CD4-positive, alpha-beta T cell treated with Interleukin-10 for 1 hour (primary cell): Measurements from ENCODE around the gene TJP1.
A peak's percentile ranks its signal among the peaks of the same experiment; 100 is the strongest.
"Not testable (repeated sequence)": the region's sequence is repeated elsewhere in the genome, so short reads cannot be mapped to it uniquely, and the experiment has no call there.

Experiments
- DNase-seq: peaks from one replicate; pipeline ENCODE4 v3.0.0-alpha.2; 2020

TJP1 gene

DNA sequence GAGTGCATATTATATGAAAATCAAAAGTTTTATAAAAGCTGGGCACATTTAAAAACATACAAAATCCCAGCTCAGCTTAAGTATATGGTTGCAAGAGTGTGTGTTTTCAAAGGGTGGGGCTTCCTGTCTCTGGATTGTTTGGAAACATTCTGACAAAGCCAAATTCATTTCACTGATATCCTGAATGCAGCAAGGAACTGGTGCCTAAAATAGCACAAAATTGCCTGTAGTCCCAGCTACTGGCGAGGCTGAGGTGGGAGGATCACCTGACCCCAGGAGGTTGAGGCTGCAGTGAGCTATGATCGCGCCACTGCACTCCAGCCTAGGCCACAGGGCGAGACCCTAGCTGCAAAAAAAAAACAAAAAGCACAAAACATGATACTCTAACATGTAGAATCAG is 13.0 kb upstream of the TJP1 start:
- no peak for DNase-seq

DNA sequence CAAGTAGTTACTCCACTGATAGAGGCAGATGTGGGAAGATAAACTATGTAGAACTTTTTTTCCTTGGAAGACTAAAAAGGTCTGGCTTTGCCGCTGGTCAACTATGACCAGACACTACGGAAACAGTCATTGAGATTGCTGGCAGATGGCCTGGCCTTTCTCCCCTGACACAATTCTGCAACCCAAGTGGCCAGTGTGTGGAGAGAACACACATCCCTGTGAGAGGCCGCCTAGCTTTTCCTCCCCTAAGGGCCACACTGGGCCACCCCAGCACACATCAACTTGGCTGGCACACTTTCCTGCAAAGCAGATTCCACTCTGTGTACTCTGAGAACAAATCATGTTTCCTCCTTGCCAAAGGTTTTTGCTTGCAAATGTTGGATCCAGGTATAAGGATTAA is 10.4 kb upstream of the TJP1 start:
- no peak for DNase-seq

DNA sequence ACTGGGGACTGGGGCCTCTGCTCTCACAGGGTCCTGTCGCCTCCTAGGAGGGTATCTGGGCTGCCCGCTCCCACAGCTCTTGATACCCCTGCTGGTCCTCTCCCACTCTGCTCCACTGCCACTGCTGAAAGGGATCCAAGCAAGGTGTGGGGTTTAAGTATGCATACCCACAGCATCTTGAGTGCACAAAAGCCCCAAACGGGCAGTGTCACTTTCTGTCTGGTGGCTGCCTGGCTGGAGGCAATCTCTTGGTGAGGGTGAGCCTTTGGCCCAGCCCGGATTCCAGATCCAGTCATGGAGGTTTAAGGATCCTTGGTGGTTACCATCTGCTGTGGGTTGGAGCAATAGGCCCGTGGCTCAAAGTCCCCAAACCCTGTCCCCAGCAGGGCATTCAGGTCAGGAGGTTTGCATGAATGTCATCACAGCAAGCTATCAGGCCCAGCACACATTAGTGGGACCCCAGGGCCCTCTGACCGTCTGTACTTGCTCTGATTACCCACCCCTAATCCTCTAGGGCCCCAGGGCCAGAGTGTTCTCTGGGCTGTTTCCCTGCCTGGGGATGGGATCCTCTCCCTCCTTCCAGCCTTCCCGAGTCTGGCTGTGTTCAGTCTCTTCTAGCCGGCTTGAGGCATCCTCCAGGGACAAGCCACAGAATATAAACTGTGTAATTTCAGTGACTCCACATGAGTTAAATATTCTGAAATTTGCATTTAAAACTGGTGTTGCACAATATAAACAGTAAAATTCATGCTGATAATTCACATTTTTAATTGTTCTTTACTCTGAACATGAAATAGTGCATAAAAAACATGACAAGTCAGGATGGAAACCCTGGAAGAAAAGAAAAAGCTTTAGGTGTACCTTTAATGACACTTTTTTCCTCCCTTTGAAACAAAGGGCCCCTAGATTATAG is 4.9 kb upstream of the TJP1 start:
- DNase-seq, result no peak

DNA sequence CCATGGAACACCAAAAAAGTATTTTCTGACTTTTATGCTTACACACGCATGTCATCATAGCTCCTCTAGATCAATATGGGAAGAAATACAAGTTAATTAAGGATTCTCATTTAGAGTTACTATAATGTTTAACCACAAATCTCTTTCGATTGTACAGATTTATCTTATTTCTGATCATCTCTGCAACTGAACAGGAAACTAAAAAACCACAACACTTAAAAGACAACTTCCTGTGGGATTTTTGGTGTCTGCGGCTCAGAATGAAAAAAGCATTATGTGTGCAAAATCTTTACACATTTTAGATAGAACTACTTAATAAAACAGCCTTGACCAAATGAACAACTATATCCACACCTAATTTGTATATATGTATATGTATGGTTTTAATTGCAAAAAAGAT is 3.0 kb upstream of the TJP1 start:
- DNase-seq, result peak; percentile 52

DNA sequence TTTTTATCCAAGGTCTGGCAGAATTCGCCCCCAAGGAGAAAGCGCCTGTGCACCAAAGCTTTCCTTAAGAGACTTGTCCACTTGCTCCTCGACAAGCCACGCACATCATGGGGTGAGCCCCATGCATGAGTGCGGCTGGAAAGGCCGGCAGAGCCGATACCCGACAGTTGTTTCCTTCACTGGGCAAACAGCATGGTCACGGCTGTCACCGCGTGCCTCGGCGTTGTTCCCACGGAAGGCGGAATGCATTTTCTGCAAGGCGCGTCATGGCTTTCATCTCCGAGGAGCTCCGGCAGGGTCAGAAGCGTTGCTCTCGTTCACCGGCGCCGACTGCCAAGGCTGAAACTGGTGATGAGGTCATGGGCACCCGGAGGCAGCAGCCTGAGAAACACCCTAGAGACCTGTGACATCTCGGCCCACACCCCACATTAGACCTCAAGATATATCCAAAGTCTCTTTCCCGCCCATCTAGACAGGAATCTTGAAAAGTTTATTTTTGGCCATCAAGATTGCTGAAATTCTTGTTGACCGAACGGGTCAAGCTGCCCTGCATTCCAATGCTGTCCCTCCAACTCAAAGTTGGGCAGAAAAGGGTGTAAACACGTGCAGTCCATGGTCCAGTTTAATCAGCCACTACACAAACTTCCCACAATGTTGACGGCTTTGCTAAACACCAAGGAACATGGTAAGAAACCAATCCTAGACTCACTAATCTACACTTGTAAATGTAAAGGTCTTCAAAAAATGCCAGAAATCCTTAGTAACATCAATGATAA is 604 bp upstream of the TJP1 start:
- DNase-seq, result no peak

DNA sequence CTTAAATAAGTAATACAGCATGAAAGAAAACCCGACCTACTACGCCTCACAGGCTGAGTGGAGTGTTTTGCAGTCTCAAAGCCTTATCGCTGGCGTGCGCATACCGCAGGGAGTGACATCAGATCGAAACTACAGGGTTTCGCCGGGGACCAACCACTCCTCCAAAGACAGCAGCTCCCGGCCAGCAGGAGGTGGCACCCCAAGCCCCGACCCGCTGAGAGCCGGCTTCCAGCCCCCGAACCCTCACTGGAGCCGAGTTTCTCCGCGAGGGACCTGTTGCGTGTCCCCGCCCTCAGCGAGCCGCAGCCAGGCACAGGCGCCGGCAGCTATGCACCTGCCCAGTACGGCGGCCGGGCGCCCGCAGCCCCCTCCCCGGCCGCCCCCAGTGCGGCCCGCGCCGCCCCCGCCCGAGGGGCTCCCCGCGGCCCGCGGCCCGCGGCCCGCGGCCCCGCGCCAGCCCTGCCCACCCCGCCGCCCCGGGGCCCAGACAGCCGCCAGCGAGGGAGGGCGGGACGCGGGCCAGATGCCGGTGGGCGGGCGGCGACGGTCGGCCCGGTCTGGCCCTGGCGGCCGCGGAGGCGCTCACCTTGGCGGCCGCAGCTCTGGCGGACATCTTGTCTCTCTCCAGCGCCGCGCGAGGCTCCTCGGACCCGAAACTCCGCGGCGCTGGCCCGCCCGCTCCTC is 710 bp downstream of the TJP1 start:
- DNase-seq, result no peak

DNA sequence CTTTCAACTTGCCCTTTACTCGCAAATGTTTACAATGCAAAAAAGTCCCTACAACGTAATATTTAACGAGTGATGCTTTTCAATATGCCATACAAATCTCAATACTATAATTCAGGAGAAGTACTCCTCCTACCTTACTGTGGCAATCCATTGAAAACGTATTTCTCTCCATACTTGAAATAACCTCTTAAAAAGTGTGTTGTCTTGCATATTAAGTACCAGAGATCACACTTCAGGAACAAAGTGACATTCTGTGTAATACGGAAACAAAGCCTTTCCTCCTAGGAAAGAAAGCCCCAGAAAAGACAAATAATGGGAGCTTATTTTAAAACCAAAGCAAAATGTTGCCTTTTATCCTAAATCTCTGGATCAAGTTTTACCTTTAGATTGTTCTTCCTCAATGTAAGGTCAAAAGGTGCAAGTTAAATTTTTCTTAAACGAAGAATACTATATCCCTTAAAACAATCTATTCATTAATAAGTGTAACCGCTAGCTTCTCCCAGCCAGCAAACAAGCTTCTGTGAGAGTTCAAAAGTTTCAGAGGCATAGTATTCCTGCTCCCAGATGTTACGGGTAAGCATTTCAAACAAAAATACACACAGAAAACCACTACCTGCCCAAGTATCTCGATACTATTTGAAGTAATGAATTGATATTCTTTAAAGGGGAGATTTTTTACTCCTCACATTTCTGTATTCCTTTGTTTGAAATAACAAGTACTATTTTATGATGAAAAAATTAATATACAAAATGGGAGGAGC is 1.7 kb downstream of the TJP1 start:
- DNase-seq, result no peak

DNA sequence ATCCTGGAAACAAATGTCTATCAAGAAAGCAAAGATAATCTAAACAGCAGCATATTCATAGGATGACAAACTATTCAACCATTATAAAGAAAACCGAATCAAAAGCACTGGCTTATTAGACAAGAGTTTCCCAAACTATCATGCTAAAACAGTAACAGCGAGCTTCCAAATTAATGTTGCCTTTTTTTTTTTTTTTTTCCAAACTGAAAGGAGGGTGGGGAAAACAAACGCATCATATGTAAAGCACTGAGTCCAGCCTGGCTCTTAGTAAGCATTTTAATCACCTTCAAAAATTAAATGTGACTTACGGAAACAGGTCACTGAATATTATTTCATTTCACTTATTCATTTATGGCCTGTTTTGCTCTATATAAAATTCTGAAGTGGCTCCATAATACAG is 2.3 kb downstream of the TJP1 start:
- DNase-seq, result no peak

DNA sequence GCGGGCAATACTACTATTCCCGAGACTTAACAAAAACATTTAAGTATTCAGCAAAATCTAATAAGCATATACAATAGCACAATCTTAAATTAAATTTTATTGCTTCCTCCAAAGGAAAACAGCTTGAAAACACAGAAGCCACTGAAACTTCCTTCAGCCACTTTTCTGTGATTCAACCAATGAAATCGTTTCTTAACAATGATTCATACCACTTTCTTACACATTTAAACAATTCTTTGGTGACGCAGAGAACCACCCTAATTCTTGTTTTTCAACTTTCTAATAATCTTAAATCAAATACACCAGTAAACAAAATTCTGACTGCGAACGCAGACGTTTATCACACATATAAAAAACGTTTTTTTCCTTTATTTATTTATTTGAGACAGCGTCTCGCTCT is 4.1 kb downstream of the TJP1 start:
- no peak for DNase-seq

DNA sequence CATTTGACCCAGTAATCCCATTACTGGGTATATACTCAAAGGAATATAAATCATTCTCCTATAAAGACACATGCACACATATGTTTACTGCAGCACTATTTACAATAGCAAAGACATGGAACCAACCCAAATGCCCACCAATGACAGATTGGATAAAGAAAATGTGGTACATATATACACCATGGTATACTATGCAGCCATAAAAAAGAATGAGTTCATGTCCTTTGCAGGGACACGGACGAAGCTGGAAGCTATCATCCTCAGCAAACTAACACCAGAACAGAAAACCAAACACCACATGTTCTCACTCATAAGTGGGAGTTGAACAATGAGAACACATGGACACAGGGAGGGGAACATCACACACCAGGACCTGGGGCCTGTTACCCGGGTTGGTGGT is 4.8 kb downstream of the TJP1 start:
- not testable (repeated sequence) for DNase-seq

DNA sequence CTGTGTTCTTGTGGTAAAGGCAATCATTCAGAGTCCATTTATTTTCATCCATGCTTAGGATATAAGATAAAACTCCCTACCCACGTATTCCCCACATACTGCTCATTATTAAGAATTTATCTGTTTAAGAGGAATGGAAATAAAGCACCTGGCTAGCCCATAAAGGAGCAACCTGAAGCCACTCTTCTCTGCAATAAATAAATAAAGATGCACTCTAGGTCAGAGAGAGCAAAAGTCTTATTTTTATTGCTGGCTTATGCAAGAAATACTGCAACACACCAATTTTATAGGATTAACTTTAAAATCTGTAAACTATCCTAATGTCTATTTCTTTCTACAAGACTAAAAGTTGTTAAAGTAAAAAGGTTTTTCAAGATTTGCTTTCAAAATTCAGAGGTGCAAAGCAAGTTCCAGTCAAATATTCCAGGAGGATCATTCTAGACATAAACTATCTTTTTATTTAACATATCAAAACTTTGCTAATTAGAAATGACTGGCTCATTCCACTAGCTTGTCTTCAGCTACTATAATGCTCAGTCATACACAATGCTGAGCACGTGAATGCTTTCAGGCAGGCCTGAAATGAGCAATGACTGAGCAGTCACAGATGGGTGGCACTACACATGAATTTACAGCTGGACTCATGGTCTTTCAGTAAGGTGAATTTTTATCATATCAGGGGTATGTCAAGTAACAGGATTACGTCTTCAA is 7.1 kb downstream of the TJP1 start:
- DNase-seq, result no peak

DNA sequence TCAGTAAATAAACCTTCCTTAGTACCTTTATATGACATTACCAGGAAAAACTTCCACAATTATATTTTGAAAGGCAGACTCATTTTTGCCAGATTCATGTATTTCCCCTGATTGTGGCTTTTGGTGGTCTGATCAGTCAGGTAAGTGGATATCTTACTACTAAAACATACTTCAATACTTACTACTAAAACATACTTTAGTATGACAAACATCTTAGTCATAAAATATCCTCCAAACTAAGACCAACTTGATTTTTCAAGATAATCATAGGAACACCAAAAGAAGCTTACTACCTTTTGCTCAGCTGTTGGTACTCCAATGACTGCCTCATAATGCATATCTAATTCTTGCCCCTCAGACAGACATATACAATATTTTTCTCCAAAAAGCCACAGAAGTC is 9.3 kb downstream of the TJP1 start:
- DNase-seq, result no peak

DNA sequence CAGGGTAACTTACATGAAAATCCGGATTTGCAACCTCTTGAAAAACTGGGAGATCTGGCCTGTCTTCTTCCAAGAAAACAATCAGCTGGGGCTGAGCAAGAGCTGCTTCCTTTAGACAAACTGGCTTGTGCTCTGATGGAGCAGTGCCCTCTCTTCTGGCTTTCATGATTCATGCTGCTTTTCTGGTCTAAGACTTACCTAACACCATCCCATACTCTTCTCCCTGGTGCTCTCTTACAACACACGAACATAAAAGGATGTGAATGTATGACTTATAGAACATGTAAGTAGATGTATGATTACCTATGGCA is 9.9 kb downstream of the TJP1 start:
- no peak for DNase-seq

DNA sequence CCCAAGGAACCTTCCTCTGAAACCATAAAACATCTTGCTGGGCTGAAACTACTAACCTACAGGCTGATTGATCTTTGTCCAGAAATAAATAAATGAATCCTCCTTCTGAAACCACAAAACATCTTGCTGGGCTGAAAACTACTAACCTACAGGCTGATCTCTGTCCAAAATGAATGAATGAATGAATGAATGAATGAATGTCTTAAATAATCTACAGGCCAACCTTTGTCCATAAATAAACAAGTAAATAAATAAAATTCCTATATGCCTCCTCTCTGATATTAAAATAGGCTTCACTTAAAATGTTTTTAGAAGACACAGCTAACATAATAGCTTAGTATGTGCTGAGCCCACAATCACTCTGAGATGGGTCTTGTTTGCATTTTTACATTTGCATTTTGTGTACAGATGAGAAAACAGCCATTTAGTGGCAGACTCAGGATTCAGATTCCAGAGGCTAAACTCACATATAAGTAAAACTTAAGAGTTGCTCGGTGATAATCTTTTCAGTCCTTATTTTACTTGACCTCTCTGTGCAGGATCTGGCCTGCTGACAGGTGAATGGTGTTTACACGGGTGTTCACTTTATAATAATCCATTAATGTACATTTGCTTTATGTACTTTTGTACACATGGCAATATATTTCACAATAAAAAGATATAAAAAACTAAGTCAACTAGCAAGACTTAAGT is 10.4 kb downstream of the TJP1 start:
- DNase-seq, result no peak

DNA sequence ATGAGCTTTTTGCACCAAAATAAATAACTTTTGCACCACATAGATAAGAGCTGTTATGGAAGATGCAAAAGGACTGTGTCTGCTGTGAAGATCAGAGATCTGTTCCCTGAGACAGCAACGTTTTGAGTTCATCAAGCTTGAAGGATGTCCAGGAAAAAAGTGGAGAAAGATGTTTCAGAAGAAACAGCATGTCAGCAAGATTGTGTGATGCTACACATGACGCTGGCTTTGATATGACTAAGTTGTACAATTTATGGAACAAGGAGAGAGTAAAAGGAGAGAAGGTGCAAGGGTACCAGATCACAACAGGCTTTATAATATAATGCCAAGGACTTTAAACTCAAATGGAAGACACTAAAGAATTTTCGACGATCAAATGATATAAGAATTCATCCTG is 16.6 kb downstream of the TJP1 start:
- no peak for DNase-seq

DNA sequence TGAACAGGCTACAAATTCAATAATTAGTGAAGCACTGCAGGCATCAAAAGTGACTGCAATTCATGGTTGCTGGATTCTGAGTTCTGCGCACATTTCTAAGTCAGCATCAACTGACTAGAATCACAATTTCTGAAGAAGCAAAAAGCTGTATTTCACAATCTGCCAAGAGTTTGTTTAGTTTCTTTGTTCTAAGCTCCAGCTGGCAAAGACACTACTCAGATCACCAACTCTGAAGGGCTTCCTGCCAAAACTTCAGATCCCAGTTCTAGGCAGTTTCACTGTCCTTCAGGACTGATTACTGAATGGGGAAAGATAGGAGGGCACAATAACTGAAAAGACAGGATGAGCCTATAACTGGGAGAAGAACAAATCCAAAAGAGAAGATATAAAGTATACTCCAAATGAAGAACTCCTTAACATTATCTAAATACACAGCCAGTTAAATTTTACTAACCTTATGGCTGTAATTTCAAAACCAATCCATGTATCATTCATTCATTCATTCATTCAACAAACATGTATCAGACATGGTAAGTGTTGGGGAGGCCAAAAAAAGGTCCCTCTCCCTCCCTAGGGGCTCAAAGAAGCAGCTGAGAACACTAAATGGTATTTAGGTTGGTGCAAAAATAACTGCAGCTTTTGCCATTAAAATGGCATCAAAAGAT is 17.1 kb downstream of the TJP1 start:
- DNase-seq, result no peak

DNA sequence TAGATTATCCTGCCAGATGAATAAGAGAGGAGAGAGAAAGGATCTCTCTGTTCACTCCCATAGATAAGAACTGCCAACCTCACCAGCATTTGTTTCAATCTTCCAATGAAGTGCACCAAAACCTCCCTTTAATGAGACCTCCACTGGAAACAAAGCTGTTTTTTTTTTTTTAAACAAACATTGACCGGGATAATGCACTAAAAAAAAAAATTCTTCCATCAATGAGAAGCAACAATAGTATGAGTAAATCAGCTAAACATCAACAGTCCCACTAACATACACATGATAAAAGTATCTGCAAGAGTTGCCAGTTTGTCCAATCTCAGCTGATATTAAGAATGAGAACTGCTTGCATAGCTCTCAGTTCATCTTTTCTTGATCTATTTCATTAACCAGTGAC is 19.9 kb downstream of the TJP1 start:
- DNase-seq, result no peak

DNA sequence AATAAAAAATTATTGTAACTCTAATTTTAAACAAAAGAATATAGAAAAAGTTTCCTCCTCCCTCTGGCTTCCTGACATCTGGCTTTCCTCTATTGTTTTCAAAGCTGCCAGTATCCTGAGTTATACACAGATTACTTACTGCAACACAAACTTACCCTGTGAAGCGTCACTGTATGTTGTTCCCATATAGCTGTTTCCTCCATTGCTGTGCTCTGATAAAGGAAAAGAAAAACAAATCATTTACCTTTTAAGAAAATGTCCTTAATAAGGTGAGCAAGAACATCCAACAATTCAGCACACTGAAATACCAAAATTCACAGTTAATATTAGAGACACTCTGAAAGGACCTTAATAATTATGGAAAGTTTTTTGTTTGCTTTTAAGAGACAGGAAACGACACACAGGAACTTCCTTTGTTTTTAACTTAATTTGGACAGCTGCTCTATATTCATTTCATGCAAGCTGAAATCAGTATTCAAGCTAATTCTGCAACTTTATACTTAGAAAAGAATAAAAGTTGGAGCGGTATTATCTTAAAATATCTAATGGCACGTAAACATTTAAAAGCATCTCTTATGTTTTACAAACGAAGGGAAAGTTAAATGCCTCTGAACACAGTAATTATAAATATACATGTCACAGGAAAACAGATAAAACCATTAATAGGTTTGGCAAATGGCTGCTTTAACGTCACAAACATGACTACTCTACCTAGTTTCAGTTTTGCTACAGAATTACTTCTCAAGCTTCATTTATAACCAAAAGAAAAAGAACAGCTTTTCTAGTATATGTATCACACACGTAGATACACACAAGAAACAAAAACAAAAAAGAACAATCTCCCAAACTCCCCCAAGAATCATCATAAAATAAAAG is 21.5 kb downstream of the TJP1 start:
- DNase-seq, result no peak

DNA sequence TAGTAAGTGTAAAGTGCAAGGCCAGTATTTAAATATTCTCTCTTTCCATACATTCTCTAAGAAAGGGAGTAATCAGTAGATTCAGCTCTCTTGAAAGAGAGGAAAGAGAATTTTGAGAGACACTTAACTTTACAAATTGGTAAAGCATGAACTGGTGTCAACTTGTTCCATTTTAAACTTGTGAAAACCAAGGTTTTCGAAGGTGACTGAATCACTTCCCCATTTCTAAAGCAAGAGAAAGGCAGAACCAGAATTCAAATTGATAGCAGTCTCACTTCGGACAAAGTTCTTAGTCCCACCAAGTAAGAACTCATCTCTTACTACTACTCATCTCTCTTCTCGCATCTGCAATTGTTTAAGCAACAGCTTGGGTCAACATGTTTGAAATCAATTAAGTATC is 22.4 kb downstream of the TJP1 start:
- no peak for DNase-seq

DNA sequence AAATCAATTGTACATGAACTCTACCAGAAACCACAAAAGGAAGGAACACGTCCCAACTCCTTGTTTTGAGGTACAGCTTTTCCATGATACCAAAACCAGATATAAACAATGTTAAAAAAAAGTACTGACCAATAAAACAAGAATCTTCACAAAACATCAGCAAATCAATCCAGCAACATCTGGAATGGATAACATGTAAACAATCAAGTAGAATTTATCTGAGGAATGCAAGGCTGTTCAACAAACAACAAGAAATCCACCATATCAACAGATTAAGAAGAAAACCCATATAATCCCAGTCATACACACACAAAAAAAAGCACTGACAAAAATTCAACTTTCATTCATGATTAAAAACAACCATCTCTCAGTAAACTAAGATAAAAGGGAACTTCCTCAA is 26.7 kb downstream of the TJP1 start:
- DNase-seq, result no peak
